ENCODE data around the gene LYPD5. TPM values are rescaled to one million over a fixed set of nuclear protein-coding genes. Genes with fewer than 3 reads are reported as not detected.

Gene LYPD5
- total RNA-seq, 1 donor from 2014 or later: 0.85 TPM

- no peaks in the 10 kb centered on the region for H3K27me3 Mint-ChIP-seq
- no peak overlapping the region for H3K4me3 Mint-ChIP-seq
- H3K9me3 Mint-ChIP-seq: no peaks in the 10 kb centered on the region
- no peak for TF ChIP-seq CTCF (conservative IDR thresholded peaks at IDR 0.05)
- no peaks in the 10 kb centered on the region for H3K36me3 Mint-ChIP-seq
- no peak for DNase-seq (ENCODE audit: extremely low spot score, unreplicated experiment)
- peaks cover 17% of the 10 kb centered on the region for H3K4me1 Mint-ChIP-seq (ENCODE audit: unreplicated experiment)
- no peak overlapping the region for H3K27ac Mint-ChIP-seq
Measured at GRCh38 chr19:43760941-43761340, 41.3 kb downstream of the LYPD5 start.

GRCh38 chr19:43759515-43759914 lies 42.7 kb downstream of the LYPD5 start:
- peak; percentile 58 for TF ChIP-seq CTCF (conservative IDR thresholded peaks at IDR 0.05)
- H3K4me1 Mint-ChIP-seq (ENCODE audit: unreplicated experiment): peaks cover 27% of the 10 kb centered on the region
- peak overlapping the region; percentile 40 for H3K27ac Mint-ChIP-seq
- no peaks in the 10 kb centered on the region for H3K36me3 Mint-ChIP-seq
- no peaks in the 10 kb centered on the region for H3K9me3 Mint-ChIP-seq
- peak overlapping the region; percentile 0 for H3K4me3 Mint-ChIP-seq
- DNase-seq (ENCODE audit: extremely low spot score, unreplicated experiment): no peak
- no peaks in the 10 kb centered on the region for H3K27me3 Mint-ChIP-seq

GRCh38 chr19:43755256-43755801 lies 46.9 kb downstream of the LYPD5 start:
- H3K27me3 Mint-ChIP-seq: no peaks in the 10 kb centered on the region
- peak; percentile 84 for DNase-seq (ENCODE audit: extremely low spot score, unreplicated experiment)
- H3K27ac Mint-ChIP-seq: peak overlapping the region; percentile 100
- no peak for TF ChIP-seq CTCF (conservative IDR thresholded peaks at IDR 0.05)
- peak overlapping the region; percentile 99 for H3K4me3 Mint-ChIP-seq
- H3K36me3 Mint-ChIP-seq: peaks cover 12% of the 10 kb centered on the region
- peaks cover 48% of the 10 kb centered on the region for H3K4me1 Mint-ChIP-seq (ENCODE audit: unreplicated experiment)
- no peaks in the 10 kb centered on the region for H3K9me3 Mint-ChIP-seq

GRCh38 chr19:43754503-43755255 lies 47.6 kb downstream of the LYPD5 start, which contains the start of gene SMG9:
SMG9 (minus strand) TSS chr19:43754962; CDS start chr19:43750741, 4,221 bp downstream.
- Mint-ChIP-seq H3K27ac (peak within 1 kb of the TSS; percentile 100), H3K36me3 (peaks cover 17% of the 10 kb centered on the region), H3K9me3 (no peaks in the 10 kb centered on the region), H3K27me3 (no peaks in the 10 kb centered on the region), H3K4me3 (peak within 1 kb of the TSS; percentile 99), H3K4me1 (ENCODE audit: unreplicated experiment) (peaks cover 48% of the 10 kb centered on the region)
- peak; percentile 100 for DNase-seq (ENCODE audit: extremely low spot score, unreplicated experiment)
- TF ChIP-seq CTCF (conservative IDR thresholded peaks at IDR 0.05): no peak

- H3K27ac Mint-ChIP-seq: peak overlapping the region; percentile 100
- TF ChIP-seq CTCF (conservative IDR thresholded peaks at IDR 0.05): no peak
- no peaks in the 10 kb centered on the region for H3K9me3 Mint-ChIP-seq
- peaks cover 43% of the 10 kb centered on the region for H3K4me1 Mint-ChIP-seq (ENCODE audit: unreplicated experiment)
- peaks cover 18% of the 10 kb centered on the region for H3K36me3 Mint-ChIP-seq
- no peak for DNase-seq (ENCODE audit: extremely low spot score, unreplicated experiment)
- H3K4me3 Mint-ChIP-seq: peak overlapping the region; percentile 99
- no peaks in the 10 kb centered on the region for H3K27me3 Mint-ChIP-seq
Measured at GRCh38 chr19:43754253-43754502, 48.1 kb downstream of the LYPD5 start.

All from type B pancreatic cell (in vitro differentiated cells).